Measurements from ENCODE around the gene RALGDS.
"Not testable (repeated sequence)": the region's sequence is repeated elsewhere in the genome, so short reads cannot be mapped to it uniquely, and the experiment has no call there.

DNA sequence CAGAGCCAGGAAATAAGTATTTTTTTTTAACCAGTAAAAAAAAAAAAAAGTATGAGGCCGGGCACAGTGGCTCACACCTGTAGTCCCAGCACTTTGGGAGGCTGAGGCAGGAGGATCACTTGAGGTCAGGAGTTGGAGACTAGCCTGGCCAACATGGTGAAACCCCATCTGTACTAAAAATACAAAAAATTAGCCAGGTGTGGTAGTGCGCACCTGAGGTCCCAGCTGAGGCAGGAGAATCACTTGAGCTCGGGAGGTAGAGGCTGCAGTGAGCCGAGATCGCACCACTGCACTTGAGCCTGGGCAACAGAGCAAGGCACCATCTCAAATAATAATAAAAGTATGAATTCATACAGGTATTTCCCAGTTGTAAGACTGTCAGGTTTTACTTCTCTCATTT, 48.8 kb downstream of the RALGDS start:
- TF ChIP-seq POLR2A (IDR thresholded peaks at IDR 0.05), result not testable (repeated sequence)
- TF ChIP-seq, protein P1, sequence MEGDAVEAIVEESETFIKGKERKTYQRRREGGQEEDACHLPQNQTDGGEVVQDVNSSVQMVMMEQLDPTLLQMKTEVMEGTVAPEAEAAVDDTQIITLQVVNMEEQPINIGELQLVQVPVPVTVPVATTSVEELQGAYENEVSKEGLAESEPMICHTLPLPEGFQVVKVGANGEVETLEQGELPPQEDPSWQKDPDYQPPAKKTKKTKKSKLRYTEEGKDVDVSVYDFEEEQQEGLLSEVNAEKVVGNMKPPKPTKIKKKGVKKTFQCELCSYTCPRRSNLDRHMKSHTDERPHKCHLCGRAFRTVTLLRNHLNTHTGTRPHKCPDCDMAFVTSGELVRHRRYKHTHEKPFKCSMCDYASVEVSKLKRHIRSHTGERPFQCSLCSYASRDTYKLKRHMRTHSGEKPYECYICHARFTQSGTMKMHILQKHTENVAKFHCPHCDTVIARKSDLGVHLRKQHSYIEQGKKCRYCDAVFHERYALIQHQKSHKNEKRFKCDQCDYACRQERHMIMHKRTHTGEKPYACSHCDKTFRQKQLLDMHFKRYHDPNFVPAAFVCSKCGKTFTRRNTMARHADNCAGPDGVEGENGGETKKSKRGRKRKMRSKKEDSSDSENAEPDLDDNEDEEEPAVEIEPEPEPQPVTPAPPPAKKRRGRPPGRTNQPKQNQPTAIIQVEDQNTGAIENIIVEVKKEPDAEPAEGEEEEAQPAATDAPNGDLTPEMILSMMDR (IDR thresholded peaks at IDR 0.05), result not testable (repeated sequence)
